GM19452 (cell line): ENCODE data around the gene FBXW11.

Experiments used
- ATAC-seq: cut with Tn5 transposase; IDR thresholded peaks from one replicate; pipeline ENCODE4 v1.9.1; 2021; ENCODE audit not compliant: unreplicated experiment

Gene FBXW11

DNA sequence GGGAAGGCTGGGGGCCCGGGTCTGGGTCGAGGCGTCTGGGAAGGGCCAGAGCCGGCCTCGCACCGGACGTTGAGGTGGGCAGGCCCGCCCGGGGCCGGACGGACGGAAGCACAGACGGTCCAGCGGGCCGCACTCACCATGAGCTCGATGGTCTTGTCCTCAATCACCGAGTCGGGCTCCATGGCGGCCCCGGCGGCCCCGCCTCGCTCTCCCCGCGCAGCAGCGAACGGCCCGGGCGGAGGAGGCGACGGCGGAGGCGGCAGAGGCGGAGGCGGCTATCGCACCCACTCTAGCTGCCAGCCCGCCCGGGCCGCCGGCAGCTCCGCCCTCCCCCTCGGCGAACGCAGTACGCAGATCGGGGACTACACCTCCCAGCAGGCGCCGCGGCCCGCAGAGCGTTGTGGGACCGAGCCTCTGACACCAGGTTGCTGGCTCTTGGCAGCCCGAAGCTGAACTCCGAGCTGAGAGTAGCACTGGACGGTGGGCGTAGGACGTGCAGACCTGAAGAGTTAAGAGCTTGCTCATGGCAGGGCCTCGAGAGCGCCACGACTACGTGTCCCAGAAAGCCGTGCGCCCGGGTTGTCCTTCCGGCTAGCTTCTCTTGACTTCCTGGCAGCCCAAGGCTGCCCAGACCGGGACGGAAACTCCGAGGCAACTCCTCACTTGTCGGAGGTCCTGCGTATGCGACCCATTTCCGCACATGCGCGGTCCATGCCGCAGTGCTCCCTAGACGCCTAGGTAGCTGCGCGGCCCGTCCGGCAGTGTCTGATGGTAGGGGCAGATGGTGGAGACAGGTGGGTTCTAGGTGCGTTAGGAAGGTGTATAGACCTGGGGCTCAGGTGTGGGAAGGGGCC lies at the start of gene FBXW11:
Gene FBXW11 (minus strand): TSS at position 318 of the 854 bp plus-strand sequence. CDS start 136 bp downstream, at position 182.
- ATAC-seq, result peak; percentile 87

DNA sequence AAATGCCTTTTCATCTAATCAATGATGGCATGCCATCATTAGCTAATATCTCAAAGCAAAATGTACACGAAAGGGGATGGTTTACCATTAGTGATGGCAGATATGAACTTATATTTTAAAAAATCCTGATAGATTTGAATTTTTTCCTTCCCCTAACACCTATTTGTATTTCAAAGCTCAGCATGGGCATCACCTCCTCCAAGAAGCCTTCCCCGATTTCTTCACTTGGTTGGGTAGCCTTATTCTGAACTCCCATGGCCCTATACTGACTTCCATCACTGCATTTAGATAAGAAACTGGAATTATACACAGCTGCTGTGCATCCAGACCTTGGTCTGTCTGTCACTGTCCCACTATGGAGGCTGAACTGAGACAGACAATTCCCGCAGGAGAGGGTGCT lies 49.6 kb upstream of the FBXW11 start:
- no peak for ATAC-seq

DNA sequence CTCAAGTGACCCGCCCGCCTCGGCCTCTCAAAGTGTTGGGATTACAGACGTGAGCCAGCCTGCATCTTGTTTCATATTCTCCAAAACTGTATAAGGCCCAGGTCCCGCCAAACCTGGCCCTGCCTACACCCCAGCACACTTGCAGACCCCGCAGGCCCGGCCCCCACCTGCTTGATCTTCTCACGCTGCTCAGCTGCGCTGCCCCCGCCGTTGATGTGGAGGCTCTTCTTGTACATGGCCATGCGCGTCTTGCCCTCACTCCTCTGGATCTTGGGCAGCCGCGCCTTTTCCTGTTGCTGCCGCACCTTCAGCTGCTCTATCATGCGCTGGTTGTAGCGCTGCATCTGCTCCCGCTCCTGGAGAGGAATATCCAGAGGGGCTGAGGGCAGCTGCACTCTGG lies 49.0 kb upstream of the FBXW11 start:
- ATAC-seq, result no peak

DNA sequence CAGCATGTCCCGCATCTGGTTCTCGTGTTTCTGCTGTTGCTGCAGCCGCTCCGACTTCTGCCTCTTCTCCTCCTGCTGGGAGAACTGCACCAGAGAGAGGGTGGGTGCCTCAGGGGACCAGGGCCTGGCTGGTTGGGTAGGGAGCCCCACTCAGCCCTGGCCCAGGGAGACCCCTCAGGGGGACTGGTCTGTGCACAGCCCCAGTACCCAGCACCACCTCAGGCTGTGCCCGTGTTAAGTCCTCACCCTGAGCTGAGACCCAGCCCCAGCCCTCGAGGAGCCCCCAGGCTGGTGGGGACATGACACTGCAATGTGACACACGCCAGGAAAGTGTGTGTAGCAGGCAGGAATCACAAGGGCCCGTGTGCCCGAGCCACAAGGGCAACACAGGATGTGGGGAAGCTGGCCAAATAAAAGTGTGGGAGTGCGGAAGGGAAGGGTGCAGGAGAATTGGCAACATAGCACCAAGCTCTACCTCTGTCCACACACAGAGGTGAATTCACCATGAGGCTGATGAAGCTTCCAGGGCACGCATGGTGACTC lies 48.2 kb upstream of the FBXW11 start:
- ATAC-seq, result no peak

DNA sequence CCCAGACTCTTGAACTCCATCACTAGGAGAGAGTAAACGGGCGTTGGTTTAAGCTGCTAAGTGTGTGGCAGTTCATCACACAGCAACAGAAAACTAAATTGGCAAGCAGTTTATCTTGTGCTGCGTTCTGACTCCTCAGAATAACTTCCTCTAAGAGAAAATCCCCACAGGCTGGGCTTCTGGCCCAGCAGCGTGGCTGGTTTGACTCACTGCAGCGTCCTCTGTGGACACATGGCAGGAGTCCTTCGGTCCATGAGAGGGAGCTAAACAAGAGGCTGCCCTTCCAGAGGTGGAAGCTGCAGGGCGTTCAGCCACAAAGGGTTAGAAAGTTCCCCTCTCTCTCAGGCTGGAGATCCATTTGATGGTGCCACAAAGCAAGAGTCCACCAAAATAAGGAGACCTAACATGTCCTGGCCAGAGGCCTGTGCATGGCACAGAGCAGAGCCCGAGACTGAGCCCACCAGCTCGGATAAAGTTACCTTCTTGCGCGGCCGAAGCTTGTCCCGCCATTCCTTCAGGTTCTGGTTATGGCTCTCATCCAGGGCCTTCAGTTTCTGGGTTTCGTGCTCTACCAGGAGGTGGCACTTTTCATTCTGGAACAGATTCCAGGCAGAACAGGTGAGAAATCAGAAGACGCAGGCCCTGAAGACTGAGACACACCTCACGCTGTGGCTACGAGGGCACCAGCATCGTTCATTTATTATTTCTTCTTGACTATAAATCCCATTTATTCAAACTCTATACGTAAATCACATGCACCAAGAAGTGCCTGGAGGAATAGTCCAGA lies 46.2 kb upstream of the FBXW11 start:
- ATAC-seq, result no peak

DNA sequence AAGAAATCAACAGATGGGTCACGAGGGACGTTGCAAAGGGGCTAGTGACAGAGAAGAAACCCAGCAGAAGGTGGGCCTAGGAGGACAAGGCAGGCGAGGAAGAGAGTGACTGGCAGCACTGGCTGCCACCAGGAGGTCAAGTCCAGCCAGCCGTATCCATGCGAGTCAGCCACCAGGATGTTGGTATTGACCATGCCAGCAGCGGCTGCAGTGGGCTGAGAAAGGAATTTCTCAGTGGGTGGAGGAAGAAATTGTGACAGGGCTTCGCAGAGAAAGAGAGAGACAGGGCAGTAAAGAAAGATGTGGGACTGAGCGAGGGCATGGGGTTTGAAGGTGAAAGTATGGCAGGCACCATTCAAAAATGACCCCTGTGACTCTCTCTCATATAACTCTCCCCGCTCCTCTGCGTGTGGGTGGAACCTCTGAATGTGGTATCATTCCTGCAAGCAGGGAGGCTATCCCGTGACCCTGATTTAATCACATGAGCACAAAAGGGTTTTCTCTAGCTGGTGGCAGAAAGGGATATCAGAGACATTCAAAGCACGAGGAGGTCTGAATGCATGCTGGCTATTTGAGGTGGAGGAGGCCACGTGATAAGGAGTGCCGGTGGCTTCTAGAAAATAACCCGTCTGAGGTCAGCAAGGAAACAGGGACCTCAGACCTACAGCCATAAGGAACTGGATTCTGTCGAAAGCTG lies 45.4 kb upstream of the FBXW11 start:
- no peak for ATAC-seq

DNA sequence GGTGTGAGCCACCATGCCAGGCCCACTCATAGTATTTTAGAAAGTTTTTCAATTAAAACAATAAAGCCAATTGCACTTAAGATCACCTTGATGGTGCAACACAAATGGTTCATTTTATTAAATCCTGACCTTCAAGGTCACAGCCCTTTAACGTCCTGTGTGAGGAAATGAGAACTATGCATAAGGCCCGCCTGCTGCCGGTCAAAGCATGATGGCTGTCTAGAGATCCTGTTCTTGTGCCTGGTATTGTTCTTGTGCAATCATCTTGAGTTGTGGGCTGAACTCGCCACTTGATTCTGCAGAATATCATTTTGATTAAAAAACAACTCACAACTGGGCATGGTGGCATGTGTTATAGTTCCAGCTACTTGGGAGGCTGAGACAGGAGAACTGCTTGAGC lies 43.6 kb upstream of the FBXW11 start:
- ATAC-seq, result no peak

DNA sequence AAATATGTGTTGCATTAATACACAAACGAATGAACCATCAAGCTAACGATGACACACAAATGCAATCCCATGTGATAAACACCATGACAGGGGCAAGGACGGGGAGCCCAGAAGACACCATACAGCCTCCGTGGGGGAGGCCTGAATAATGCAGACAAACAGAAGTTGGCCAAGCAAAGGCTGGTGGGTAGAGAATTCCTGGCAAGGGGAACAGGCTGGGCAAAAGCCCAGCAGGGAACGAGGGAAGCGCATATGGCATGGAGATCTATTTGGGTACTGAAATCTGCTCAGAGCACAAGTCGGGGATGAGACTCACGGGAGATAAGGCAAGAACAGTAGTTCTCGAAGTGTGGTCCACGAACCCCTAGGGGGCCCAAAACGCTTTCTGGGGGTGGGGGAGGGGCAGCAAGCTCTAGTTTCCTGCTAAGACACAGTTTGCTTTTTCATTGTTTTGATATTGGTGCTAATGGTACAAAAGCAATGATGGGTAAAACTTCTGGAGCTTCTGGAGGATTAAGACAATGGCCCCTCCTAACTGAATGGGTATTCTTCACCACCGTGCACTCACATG lies 42.9 kb upstream of the FBXW11 start:
- no peak for ATAC-seq

DNA sequence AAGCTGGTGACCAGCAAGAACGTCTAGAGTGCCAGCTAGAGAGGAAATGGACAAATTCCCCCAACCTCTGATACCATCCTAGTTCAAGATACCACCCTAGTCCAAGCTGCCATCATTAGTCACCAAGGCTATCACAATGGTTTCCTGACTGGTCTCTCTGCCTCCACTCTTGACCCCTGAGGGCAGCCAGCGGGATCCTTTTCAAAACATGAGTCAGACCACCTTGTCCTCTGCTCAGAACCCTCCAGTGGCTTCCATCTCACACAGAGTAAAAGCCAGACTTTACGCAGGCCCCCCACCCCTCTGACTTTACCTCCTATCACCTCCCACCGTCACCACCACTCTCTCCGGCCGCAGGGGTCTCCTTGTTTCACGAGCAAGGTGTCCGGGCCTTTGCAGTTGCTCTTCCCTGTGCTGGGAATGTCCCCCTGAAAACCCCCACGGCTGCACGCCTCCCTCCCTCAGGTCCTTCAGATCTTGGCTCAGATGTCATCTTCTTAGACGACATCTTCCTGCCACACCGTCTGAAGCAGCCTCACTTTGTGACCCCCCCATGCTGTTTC lies 42.2 kb upstream of the FBXW11 start:
- no peak for ATAC-seq

DNA sequence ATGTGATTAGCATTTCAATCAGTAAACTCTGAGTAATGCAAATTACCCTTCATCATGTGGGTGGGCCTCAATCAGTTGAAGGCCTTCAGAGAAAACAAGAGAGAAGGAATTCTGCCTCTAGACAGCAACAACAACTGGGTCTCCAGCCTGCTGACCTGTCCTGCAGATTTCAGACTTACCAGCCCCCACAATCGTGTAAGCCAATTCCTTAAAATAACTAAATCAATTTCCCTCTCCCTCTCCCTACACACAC lies 41.7 kb upstream of the FBXW11 start:
- no peak for ATAC-seq

DNA sequence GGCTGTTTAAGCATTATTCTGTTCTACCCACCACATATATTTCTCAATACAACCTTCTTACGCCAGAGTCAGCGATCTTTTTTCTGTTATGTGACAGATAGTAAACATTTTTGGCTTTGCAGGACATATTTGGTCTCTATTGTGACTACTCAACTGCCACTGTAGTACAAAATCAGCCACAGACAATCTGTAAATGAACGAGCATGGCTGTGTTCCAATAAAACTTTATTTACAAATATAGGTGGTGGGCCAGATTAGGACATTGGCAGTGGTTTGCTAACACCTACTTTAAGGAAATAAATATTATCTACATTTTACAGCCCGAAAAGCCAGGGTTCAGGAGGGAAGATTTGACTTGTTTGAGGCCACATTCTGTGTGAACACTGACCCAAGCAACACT lies 40.2 kb upstream of the FBXW11 start:
- ATAC-seq, result no peak

DNA sequence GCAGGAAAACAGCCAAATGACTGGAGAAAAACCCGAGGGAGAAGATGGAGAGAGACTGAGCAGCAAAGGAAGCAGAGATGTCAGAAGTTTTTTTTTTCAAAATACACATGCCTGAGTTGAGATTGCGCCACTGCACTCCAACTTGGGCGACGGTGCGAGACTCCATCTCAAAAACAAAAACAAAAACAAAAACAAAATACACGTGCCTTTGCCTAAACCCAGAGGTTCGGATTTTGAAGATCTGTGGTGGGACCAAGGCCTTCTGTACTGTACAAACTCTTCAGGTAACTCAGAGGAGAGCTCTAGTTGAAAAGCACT lies 38.8 kb upstream of the FBXW11 start:
- no peak for ATAC-seq

DNA sequence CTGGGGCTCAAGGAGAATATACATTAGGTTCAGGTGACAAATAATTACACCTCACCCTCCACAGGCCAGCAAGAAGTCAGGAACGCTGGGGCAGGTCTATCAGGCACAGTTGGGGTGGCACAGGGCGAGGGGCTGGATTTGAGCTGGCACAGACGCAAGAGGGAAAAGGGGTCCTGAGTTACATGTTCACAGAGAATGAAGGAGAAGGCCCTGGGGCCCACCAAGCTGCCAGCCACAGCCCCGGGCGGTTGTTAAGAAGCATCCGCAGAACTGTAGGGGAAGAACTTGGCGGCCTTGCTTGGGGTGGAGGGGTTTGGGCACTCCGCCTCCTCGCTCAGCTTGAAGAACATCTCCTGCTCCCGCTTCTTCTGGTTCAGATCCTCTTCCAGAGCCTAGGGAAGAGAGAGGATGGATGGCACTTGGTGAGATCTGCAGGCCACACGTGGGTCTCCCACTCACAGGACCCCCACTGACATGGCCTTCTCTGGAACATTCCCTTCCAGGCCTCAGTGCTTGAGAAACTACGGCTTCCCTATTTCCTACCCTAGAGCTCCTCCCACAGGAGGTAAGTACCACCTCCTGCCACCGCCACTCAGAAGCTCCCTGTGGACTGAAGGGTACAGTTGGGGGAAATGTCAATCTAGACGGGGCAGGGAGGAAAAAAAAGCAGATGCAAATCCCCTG lies 38.3 kb upstream of the FBXW11 start:
- ATAC-seq, result no peak

DNA sequence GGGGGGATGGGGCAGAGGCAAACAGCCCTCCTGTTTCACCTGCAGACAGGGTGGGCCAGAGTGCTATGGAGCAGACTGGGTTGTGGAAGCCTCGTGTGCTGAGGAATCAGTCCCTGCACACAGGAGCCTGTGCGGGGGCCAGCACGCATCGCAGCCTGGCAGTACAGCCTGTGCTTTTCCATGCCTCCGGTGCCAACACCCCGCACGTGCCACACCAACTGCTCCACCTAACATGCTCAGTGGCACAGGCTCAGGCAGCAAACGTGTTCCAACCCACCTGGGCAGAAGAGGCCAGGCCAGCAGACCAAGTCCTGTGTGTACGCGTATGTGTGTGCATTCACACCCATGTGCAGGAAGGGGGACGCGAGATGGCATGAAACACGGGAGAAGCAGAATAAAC lies 37.4 kb upstream of the FBXW11 start:
- ATAC-seq, result no peak

DNA sequence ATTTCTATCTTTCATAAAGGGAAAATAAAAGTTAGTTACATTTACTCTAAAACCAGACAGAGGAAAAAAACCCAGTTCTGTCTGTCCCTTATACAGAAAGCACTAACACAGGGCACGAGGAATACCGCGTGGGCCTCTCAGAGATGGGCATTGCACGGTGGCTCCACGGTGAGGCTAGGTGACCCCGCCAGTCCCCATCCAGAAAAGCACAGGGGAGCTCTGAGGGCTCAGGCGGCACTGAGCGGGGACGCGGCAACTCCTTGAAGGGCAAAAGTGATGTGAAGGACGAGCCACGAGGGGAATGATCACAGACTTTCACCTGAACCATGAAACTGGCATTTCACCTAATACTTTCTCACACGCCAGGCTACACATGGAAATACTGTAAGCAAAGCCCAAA lies 35.7 kb upstream of the FBXW11 start:
- no peak for ATAC-seq

DNA sequence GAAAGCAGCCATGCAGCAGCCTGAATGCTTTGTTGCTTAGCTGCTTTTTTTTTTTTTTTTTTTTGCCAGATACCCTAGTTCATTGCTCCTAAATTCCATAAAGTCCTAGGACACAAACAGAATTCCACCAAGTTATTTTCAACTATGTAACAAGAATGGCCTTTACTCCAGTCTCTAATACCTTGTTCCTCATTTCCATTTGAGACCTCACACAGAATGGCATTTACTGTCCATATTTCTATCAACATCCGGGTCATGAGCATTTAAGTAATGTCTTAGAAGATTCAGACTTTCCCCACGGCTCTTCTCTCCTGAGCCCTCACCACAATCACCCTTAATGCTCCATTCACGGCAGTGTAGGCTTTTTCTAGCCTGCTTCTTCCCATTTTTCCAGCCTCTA lies 31.7 kb upstream of the FBXW11 start:
- ATAC-seq, result no peak

DNA sequence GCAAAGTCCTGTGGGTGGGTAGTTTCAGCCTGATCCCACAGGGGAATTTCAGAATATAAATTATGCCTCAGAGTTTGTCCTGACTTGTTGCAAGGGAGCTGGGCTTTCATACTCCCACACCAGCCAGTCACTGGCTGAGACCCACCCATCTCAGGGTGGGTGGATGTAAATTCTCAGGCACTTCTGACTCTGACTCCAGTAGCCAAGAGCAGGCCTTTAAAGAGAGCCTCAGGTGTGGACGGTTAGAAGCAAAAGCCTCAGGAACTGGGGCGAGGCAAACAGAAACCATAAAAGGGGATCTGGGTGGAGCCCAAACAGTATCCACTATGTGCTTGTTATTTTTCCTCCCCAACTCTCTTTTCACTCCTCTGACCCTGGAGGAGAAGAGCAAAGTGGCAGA lies 28.6 kb upstream of the FBXW11 start:
- ATAC-seq, result peak; percentile 77

DNA sequence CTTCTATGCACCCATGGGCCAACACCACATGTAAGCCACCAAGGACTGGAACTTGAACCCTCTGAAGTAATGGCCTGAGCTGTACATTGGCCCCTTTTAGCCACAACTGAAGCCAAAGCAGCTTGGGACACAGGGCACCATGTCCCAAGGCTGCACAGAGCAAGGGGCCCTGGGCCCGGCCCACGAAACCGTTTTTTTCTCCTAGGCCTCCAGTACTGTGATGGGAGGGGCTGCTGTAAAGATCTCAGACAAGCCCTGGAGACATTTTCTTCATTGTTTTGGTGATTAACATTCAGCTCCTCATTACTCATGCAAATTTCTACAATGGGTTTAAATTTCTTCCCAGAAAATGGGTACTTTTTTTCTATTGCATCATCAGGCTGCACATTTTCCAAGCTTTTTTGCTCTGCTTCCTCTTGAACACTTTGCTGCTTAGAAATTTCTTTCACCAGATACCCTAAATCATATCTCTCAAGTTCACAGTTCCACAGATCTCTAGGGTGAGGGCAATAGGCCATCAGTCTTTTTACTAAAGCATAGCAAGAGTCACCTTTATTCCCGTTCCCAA lies 25.5 kb upstream of the FBXW11 start:
- ATAC-seq, result no peak

DNA sequence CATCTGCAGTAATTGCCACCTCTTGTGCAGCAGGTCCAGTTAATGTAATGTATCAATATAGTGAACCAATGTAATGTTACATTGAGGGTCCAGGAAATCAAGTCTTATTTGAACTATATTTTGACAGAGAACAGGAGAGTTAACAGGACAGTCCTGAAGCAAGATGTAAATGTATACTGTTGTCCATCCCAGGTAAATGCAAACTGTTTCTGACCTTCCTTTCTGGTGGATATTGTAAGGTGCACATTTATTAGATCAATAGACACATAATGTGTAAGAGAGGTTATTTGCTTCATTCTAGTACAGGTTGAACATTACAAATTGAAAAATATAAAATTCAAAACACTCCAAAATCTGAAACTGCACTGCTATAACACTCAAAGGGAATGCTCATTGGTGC lies 23.4 kb upstream of the FBXW11 start:
- ATAC-seq, result no peak

DNA sequence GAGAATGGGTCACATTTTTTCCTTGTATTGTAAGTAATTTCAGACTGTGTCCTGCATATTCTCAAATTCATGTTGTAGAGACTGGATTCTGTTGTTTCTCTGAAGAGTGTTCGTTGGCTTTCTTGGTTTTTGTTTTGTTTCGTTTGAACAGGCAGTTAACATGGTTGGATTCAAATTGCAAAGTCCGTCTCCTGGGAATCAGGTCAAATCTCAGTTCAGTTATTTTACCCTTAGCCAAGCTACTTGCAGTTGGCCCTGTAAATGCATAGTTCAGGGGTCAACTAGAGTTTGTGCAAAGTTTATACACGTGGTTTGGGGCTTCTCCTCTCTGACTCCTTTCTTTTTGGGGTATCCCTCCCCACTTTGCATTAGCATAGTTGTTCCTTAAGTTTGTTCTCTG lies 21.7 kb upstream of the FBXW11 start:
- no peak for ATAC-seq
